Measurements from ENCODE around the gene ZKSCAN5.

ZKSCAN5 gene

DNA sequence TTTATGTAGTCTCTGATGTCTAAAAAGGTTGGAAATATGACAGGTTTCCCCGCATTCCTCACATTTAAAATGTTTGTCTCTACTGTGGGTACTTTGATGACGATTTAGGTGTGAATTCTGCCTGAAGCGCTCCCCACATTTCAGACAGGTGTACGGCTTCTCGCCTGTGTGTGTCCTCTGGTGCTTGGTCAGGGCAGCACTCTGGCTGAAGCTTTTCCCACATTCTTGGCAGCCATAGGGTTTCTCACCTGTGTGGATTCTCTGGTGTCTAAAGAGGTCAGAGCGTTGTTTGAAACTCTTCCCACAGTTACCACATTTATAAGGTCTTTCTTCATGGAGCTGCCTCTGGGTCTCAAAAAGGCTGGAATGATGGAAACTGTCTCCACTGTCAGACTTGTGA, 10.6 kb upstream of the ZKSCAN5 start:
- no peak overlapping the region for H3K4me3 ChIP-seq (ENCODE audit: low read length)
- H3K4me2 ChIP-seq (ENCODE audit: low read length), result no peak overlapping the region
- H3K9me3 ChIP-seq (ENCODE audit: control insufficient read depth, insufficient read depth, low read length), result peaks cover 15% of the 10 kb centered on the region
- H3K27me3 ChIP-seq (ENCODE audit: control insufficient read depth, low read length), result no peaks in the 10 kb centered on the region
- peaks cover 69% of the 10 kb centered on the region for H3K79me2 ChIP-seq (ENCODE audit: control insufficient read depth, low read length)
- H3K36me3 ChIP-seq (ENCODE audit: control insufficient read depth, low read length), result peaks cover 75% of the 10 kb centered on the region
- H4K20me1 ChIP-seq (ENCODE audit: control insufficient read depth, insufficient read depth, low read depth, low read length), result peaks cover 11% of the 10 kb centered on the region
- no peaks in the 10 kb centered on the region for H3K9me2 ChIP-seq (replicated peaks; ENCODE audit: control insufficient read depth, low read length)
- H3F3A ChIP-seq (ENCODE audit: control insufficient read depth, insufficient read depth), result peaks cover 3% of the 10 kb centered on the region; the same call in 1 of the 2 replicates
- H3K4me1 ChIP-seq (ENCODE audit: control insufficient read depth, low read length), result peaks cover 14% of the 10 kb centered on the region
- no peak overlapping the region for H3K27ac ChIP-seq (ENCODE audit: low read depth, low read length)
- TF ChIP-seq, protein P1, sequence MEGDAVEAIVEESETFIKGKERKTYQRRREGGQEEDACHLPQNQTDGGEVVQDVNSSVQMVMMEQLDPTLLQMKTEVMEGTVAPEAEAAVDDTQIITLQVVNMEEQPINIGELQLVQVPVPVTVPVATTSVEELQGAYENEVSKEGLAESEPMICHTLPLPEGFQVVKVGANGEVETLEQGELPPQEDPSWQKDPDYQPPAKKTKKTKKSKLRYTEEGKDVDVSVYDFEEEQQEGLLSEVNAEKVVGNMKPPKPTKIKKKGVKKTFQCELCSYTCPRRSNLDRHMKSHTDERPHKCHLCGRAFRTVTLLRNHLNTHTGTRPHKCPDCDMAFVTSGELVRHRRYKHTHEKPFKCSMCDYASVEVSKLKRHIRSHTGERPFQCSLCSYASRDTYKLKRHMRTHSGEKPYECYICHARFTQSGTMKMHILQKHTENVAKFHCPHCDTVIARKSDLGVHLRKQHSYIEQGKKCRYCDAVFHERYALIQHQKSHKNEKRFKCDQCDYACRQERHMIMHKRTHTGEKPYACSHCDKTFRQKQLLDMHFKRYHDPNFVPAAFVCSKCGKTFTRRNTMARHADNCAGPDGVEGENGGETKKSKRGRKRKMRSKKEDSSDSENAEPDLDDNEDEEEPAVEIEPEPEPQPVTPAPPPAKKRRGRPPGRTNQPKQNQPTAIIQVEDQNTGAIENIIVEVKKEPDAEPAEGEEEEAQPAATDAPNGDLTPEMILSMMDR (IDR thresholded peaks at IDR 0.05; ENCODE audit: low read depth, low read length, poor library complexity, severe bottlenecking), result no peak
- TF ChIP-seq EZH2phosphoT487 (IDR thresholded peaks at IDR 0.05; ENCODE audit: borderline replicate concordance, low read length), result no peak

DNA sequence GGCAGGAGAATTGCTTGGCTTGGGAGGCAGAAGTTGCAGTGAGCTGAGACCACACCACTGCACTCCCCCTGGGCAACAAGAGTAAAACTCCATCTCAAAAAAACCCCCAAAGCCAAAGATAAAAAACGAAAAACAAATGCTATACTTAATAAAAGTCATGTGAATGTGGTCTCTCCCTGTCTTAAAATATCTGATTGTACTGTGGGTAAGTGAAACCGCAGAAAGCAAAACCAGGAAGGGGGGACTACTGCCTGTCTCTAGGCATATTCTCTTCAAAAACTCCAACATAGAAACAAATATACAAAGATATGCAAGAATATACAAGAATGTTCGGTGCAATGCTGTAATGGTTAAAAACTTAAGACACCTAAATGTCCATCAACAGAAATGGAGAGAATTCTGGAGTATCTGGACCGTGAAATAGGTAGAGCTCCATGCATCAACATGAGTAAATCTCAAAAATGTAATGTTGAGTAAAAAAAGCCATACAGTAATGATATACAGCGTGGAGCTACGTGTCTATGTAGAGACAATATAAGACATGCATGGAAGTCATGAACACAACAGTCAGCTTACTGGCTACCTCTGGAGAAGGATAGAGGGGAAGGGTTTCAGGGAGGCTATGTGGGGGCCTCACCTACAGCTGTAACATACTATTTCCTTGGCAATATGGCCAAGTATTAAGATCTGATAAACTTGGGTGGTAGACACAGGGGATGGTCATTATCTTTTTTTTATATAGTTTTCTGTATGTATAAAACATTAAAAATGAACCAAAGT, 6.5 kb upstream of the ZKSCAN5 start:
- H3K9me2 ChIP-seq (replicated peaks; ENCODE audit: control insufficient read depth, low read length), result no peaks in the 10 kb centered on the region
- peaks cover 5% of the 10 kb centered on the region for H3F3A ChIP-seq (ENCODE audit: control insufficient read depth, insufficient read depth)
- peak overlapping the region; percentile 96 for H3K4me3 ChIP-seq (ENCODE audit: low read length)
- H3K27ac ChIP-seq (ENCODE audit: low read depth, low read length), result no peak overlapping the region
- H3K36me3 ChIP-seq (ENCODE audit: control insufficient read depth, low read length), result peaks cover 73% of the 10 kb centered on the region
- H3K79me2 ChIP-seq (ENCODE audit: control insufficient read depth, low read length), result peaks cover 86% of the 10 kb centered on the region
- peaks cover 23% of the 10 kb centered on the region for H3K4me1 ChIP-seq (ENCODE audit: control insufficient read depth, low read length)
- no peak for TF ChIP-seq EZH2phosphoT487 (IDR thresholded peaks at IDR 0.05; ENCODE audit: borderline replicate concordance, low read length)
- TF ChIP-seq, protein P1 (IDR thresholded peaks at IDR 0.05; ENCODE audit: low read depth, low read length, poor library complexity, severe bottlenecking), result no peak
- H4K20me1 ChIP-seq (ENCODE audit: control insufficient read depth, insufficient read depth, low read depth, low read length), result peaks cover 17% of the 10 kb centered on the region
- no peaks in the 10 kb centered on the region for H3K27me3 ChIP-seq (ENCODE audit: control insufficient read depth, low read length)
- peaks cover 20% of the 10 kb centered on the region for H3K9me3 ChIP-seq (ENCODE audit: control insufficient read depth, insufficient read depth, low read length)
- peak overlapping the region; percentile 88 for H3K4me2 ChIP-seq (ENCODE audit: low read length)

DNA sequence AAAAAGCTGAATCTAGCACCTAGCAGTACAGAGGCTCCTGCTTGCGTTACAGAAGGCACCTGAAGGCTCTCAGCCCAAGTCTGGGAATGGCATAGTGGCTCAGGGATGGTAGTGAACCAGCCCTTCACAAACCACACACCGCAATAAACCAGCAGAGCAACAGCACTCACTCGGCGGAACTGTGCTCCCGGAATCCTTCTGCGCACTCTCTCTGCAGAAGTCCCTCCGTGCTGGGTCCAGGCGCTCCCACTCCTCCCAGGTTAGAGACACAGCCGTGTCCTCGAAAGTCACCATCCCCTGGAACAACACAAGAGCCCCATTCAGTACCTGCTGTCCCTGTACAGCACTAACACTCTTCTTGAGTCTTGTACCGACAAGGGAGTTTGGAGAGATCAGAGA, 5.9 kb upstream of the ZKSCAN5 start:
- peaks cover 81% of the 10 kb centered on the region for H3K79me2 ChIP-seq (ENCODE audit: control insufficient read depth, low read length)
- H3K27me3 ChIP-seq (ENCODE audit: control insufficient read depth, low read length), result no peaks in the 10 kb centered on the region
- peaks cover 23% of the 10 kb centered on the region for H3K4me1 ChIP-seq (ENCODE audit: control insufficient read depth, low read length)
- H4K20me1 ChIP-seq (ENCODE audit: control insufficient read depth, insufficient read depth, low read depth, low read length), result peaks cover 17% of the 10 kb centered on the region
- H3K9me2 ChIP-seq (replicated peaks; ENCODE audit: control insufficient read depth, low read length), result no peaks in the 10 kb centered on the region
- H3K36me3 ChIP-seq (ENCODE audit: control insufficient read depth, low read length), result peaks cover 67% of the 10 kb centered on the region
- peaks cover 9% of the 10 kb centered on the region for H3F3A ChIP-seq (ENCODE audit: control insufficient read depth, insufficient read depth)
- no peak overlapping the region for H3K27ac ChIP-seq (ENCODE audit: low read depth, low read length)
- peaks cover 19% of the 10 kb centered on the region for H3K9me3 ChIP-seq (ENCODE audit: control insufficient read depth, insufficient read depth, low read length)
- no peak for TF ChIP-seq EZH2phosphoT487 (IDR thresholded peaks at IDR 0.05; ENCODE audit: borderline replicate concordance, low read length)
- TF ChIP-seq, protein P1 (IDR thresholded peaks at IDR 0.05; ENCODE audit: low read depth, low read length, poor library complexity, severe bottlenecking), result no peak
- peak overlapping the region; percentile 88 for H3K4me2 ChIP-seq (ENCODE audit: low read length)
- peak overlapping the region; percentile 96 for H3K4me3 ChIP-seq (ENCODE audit: low read length)

Measured in DOHH2 (cell line).